Parathyroid adenoma (tissue), 2 donors: ENCODE data around the gene OSGEP.

Source experiments
- H2AFZ ChIP-seq: fragments of 300-600 bp; sonication (generic); one replicate; pipeline ENCODE4 v1.7.0; 2017; ENCODE audit warnings: antibody characterized with exemption, mild to moderate bottlenecking
- H3K27ac ChIP-seq: fragments of 300-600 bp; sonication (generic); one replicate; pipeline ENCODE4 v1.7.0; 2017
- H3K27me3 ChIP-seq: fragments of 300-600 bp; sonication (generic); one replicate; pipeline ENCODE4 v1.7.0; 2017; ENCODE audit warnings: low read length; ENCODE audit not compliant: control insufficient read depth, insufficient read depth
- H3K36me3 ChIP-seq: fragments of 300-600 bp; sonication (generic); one replicate; pipeline ENCODE4 v1.7.0; 2017; ENCODE audit warnings: low read length; ENCODE audit not compliant: control insufficient read depth, insufficient read depth
- H3K4me1 ChIP-seq: fragments of 300-600 bp; sonication (generic); one replicate; pipeline ENCODE4 v1.7.0; 2017; ENCODE audit warnings: control low read depth
- H3K4me2 ChIP-seq: fragments of 300-600 bp; sonication (generic); one replicate; pipeline ENCODE4 v1.7.0; 2017; ENCODE audit warnings: low read length
- H3K4me3 ChIP-seq: fragments of 300-600 bp; sonication (generic); one replicate; pipeline ENCODE4 v1.7.0; 2017; ENCODE audit warnings: low read depth, low read length
- H3K79me2 ChIP-seq: fragments of 300-600 bp; sonication (generic); one replicate; pipeline ENCODE4 v1.7.0; 2017; ENCODE audit warnings: control low read depth
- H3K9ac ChIP-seq: fragments of 300-600 bp; sonication (generic); one replicate; pipeline ENCODE4 v1.7.0; 2017; ENCODE audit warnings: mild to moderate bottlenecking
- H3K9me3 ChIP-seq: fragments of 300-600 bp; sonication (generic); one replicate; pipeline ENCODE4 v1.7.0; 2017; ENCODE audit warnings: low read length; ENCODE audit not compliant: control insufficient read depth
- TF ChIP-seq, protein P1 (sequence below): fragments of 300-600 bp; sonication (generic); IDR thresholded peaks from one replicate; pipeline ENCODE4 v1.7.0; 2017; ENCODE audit warnings: antibody characterized with exemption, mild to moderate bottlenecking
- donor health status: primary hyperparathyroidism.

Gene OSGEP

GRCh38 chr14:20419419-20419818 is 35.2 kb downstream of the OSGEP start:
- Histone ChIP-seq H3K79me2 (no peaks in the 10 kb centered on the region), H3K27ac (no peak overlapping the region), H3K4me1 (peaks cover 19% of the 10 kb centered on the region), H3K9me3 (no peaks in the 10 kb centered on the region), H3K27me3 (no peaks in the 10 kb centered on the region), H2AFZ (no peak overlapping the region), H3K36me3 (no peaks in the 10 kb centered on the region), H3K4me2 (no peak overlapping the region), H3K9ac (no peak overlapping the region), H3K4me3 (no peak overlapping the region)
- TF ChIP-seq, protein P1, sequence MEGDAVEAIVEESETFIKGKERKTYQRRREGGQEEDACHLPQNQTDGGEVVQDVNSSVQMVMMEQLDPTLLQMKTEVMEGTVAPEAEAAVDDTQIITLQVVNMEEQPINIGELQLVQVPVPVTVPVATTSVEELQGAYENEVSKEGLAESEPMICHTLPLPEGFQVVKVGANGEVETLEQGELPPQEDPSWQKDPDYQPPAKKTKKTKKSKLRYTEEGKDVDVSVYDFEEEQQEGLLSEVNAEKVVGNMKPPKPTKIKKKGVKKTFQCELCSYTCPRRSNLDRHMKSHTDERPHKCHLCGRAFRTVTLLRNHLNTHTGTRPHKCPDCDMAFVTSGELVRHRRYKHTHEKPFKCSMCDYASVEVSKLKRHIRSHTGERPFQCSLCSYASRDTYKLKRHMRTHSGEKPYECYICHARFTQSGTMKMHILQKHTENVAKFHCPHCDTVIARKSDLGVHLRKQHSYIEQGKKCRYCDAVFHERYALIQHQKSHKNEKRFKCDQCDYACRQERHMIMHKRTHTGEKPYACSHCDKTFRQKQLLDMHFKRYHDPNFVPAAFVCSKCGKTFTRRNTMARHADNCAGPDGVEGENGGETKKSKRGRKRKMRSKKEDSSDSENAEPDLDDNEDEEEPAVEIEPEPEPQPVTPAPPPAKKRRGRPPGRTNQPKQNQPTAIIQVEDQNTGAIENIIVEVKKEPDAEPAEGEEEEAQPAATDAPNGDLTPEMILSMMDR = no peak

GRCh38 chr14:20418501-20418909 is 36.1 kb downstream of the OSGEP start:
- Histone ChIP-seq H3K27me3 (no peaks in the 10 kb centered on the region), H3K9me3 (no peaks in the 10 kb centered on the region), H3K9ac (no peak overlapping the region), H3K36me3 (no peaks in the 10 kb centered on the region), H3K4me2 (no peak overlapping the region), H3K79me2 (no peaks in the 10 kb centered on the region), H2AFZ (peak overlapping the region; percentile 65), H3K27ac (peak overlapping the region; percentile 63), H3K4me1 (peaks cover 25% of the 10 kb centered on the region), H3K4me3 (no peak overlapping the region)
- TF ChIP-seq, protein P1 = no peak

DNA sequence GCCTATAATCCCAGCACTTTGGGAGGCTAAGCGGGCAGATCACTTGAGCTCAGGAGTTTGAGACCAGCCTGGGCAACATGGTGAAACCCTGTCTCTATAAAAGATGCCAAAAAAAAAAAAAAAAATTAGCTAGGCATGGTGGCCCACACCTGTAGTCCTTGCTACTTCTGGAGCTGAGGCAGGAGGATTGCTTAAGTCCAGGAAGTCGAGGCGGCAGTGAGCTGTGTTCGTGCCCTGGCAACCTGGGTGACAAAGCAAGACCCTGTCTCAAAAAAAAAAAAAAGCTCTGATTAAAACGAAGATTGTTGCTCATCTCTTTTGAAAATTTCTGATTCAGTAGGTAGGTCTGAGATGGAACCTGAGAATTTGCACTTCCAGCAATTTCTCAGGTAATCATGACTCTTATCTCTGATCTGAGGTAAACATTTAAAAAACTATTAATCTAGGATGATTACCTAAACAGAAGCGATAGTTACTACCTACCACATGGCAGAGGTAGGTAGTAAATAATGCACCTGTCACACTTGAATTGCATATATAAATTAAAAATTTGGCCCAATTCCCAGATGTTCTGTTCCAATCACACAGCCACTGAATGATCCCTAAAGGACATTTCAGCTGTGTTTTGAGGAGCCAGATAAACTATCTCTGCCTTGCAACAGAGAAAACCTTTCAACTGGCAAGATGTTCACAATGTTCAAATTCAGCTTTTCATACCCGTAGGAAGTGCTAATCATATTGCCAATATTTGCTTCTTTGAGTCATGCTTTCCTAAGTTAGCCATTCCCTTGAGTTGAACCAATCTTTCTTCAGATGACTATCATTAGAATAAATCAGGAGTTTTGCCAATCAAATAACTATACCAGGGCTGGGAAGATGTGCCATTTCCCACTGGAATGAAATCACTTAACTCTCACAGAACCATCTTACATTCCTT is 37.1 kb downstream of the OSGEP start:
- Histone ChIP-seq H3K9me3 (no peaks in the 10 kb centered on the region), H3K9ac (no peak overlapping the region), H3K79me2 (no peaks in the 10 kb centered on the region), H3K27ac (peak overlapping the region; percentile 63), H3K4me2 (peak overlapping the region; percentile 47), H2AFZ (peak overlapping the region; percentile 47), H3K36me3 (no peaks in the 10 kb centered on the region), H3K4me3 (no peak overlapping the region), H3K4me1 (peaks cover 25% of the 10 kb centered on the region), H3K27me3 (no peaks in the 10 kb centered on the region)
- TF ChIP-seq, protein P1 = no peak

GRCh38 chr14:20416223-20416622 is 38.4 kb downstream of the OSGEP start:
- Histone ChIP-seq H3K4me1 (peaks cover 25% of the 10 kb centered on the region), H2AFZ (peak overlapping the region; percentile 61), H3K4me2 (no peak overlapping the region), H3K4me3 (no peak overlapping the region), H3K9ac (no peak overlapping the region), H3K9me3 (no peaks in the 10 kb centered on the region), H3K36me3 (no peaks in the 10 kb centered on the region), H3K27me3 (no peaks in the 10 kb centered on the region), H3K27ac (no peak overlapping the region), H3K79me2 (no peaks in the 10 kb centered on the region)
- TF ChIP-seq, protein P1 = no peak
